ENCODE data around the gene SENP7.
"Not testable (repeated sequence)": the region's sequence is repeated elsewhere in the genome, so short reads cannot be mapped to it uniquely, and the experiment has no call there.

SENP7 gene

GRCh38 chr3:101512646-101513418 lies at the start of gene SENP7:
SENP7 (minus strand) TSS chr3:101513212; CDS start chr3:101513130, 82 bp downstream.
- peak; percentile 80 for DNase-seq

GRCh38 chr3:101561630-101562328 lies 48.8 kb upstream of the SENP7 start, which contains the start of gene TRMT10C:
TRMT10C (plus strand) TSS chr3:101561868; CDS start chr3:101564782, 2,914 bp downstream.
- DNase-seq, result peak; percentile 93

GRCh38 chr3:101556064-101556463 lies 43.1 kb upstream of the SENP7 start:
- DNase-seq, result no peak

GRCh38 chr3:101553381-101553780 lies 40.4 kb upstream of the SENP7 start:
- DNase-seq, result not testable (repeated sequence)

GRCh38 chr3:101551359-101552081 lies 38.5 kb upstream of the SENP7 start:
- DNase-seq, result not testable (repeated sequence)

- DNase-seq, result no peak
These were observed 36.5 kb upstream of the SENP7 start for GRCh38 chr3:101549473-101549872.

- DNase-seq, result no peak
These were observed 35.6 kb upstream of the SENP7 start for GRCh38 chr3:101548527-101549105.

GRCh38 chr3:101544161-101544850 lies 31.3 kb upstream of the SENP7 start:
- no peak for DNase-seq

- DNase-seq, result no peak
These were observed 29.9 kb upstream of the SENP7 start for GRCh38 chr3:101542957-101543356.

GRCh38 chr3:101536955-101537354 lies 23.9 kb upstream of the SENP7 start:
- not testable (repeated sequence) for DNase-seq

- no peak for DNase-seq
These were observed 23.3 kb upstream of the SENP7 start for GRCh38 chr3:101536266-101536665.

- no peak for DNase-seq
These were observed 22.2 kb upstream of the SENP7 start for GRCh38 chr3:101535221-101535620.

GRCh38 chr3:101533603-101533968 lies 20.6 kb upstream of the SENP7 start:
- DNase-seq, result no peak

- no peak for DNase-seq
These were observed 20.0 kb upstream of the SENP7 start for GRCh38 chr3:101532783-101533602.

GRCh38 chr3:101531473-101532086 lies 18.6 kb upstream of the SENP7 start:
- no peak for DNase-seq

GRCh38 chr3:101530686-101531047 lies 17.7 kb upstream of the SENP7 start:
- no peak for DNase-seq

- no peak for DNase-seq
These were observed 17.0 kb upstream of the SENP7 start for GRCh38 chr3:101529816-101530685.

GRCh38 chr3:101527906-101528305 lies 14.9 kb upstream of the SENP7 start:
- DNase-seq, result no peak

- no peak for DNase-seq
These were observed 14.4 kb upstream of the SENP7 start for GRCh38 chr3:101527441-101527840.

- no peak for DNase-seq
These were observed 8.2 kb upstream of the SENP7 start for GRCh38 chr3:101521211-101521701.

Measured in stimulated activated CD4-positive, alpha-beta T cell treated with anti-CD3 and anti-CD28 coated beads, Interleukin-4, amount 100 ng/mL, for 24 hours (primary cell).